SKM-1 treated with dmso at 0.1 percent for 144 hours (cell line): ENCODE data around the gene TGFBI.

Source experiments
- DNase-seq: peaks from one replicate; lab custom pipeline; 2025; ENCODE audit not compliant: unreplicated experiment; lab: John Stamatoyannopoulos, UW

Gene TGFBI

DNA sequence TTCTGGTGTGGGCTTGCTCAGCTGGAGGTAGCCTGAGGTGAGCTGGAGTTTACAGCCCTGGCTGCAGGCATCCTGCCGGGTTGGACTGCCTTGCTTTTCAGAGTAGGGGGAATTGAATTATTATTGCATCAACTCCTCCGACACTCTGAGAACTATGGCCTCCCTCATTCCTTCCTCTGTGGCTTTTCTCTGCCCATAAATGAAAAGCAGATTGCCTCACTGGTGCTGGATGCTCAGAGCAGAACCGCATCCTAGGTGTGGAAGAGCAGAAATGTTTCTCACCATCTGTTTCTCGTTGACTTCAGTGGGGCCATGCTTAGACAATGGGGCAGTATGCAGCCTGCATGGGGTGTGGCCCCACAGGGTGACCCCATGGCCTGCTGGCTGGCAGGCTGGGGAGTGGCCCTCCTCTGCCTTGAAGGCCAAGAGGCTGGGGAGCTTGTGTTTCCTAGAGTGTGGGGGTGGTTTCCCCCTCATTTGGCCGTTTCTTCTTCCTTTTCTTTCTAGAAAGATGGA is 27.3 kb upstream of the TGFBI start:
- DNase-seq, result peak; percentile 92

DNA sequence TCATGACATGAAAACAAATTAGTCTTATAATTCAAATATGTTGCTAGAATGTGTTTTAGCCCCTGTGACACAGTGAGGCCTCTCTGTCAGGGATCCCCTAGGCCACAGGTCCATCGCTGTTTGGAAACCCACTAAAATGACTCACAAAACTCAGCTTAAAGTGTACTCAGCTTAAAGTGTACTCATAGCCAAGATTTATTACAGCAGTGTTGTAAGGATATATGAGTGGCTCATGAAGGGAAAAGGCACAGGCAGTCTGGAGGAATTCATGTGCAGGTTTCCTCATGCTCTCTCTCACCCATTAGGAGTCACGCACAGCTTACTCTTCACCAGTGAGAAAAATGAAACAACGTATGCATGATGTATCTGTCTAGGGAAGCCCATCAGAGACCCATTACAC is 24.4 kb upstream of the TGFBI start:
- DNase-seq, result no peak

DNA sequence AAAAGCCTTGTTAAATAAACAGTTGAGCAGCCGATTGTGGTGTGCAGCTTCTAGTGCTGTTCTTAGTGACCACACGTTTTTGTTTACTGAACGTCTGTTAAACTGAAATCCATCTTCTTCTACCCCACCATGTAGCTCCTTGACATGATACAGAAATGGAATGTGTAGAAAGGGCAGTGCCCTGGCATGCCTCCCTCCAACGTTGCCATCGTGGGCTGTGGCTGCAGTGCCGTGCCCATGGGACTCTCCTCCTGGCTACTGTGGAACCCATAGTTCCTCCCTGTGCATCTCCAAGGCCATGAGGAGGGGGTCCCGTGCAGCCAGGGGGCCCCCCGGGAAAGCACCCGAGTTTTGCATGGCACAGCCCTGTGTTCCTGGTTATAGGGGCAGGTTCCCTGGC is 23.3 kb upstream of the TGFBI start:
- DNase-seq, result no peak

DNA sequence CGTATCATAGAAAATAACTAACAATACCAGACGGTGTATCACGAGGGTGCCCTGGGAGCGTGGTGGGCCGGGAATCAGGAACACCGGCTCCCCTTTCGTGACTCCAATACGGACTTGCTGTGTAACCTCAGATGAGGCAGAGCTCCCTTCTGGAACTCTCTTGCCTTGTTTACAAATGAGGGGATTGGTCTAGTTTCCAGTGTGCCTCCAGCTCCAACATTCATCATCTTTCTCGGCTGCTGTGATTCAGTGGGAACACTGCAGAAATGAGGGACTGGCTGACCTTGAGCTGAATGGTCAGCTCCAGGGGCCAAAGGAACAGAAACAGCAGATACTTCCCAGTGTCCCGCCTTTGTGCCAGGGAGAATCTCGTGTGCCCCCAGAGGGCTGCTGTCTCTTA is 22.6 kb upstream of the TGFBI start:
- DNase-seq, result no peak

DNA sequence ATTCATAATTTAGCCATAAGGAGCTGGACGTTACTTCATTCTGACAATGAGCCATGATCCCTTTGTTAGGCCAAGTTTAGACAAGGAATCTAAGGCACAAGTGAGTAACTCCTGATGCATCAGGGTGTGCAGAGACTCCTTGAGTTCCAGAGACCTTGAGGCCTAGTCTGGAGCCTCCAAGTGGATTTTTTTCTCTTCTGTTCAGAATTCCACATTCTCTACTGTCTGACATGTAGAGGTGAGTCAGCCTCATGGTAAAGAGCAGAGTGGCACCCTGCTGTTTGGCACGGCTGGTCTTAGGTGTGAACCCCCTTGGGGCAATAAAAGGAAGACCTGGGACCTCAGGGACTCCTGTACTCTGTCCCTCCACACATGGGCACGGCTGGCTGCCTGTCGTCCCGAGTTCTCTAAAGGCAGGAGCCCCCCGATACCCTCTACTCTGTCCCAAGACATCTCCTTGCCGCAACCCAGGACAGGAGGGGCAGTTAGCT is 22.0 kb upstream of the TGFBI start:
- DNase-seq, result no peak

DNA sequence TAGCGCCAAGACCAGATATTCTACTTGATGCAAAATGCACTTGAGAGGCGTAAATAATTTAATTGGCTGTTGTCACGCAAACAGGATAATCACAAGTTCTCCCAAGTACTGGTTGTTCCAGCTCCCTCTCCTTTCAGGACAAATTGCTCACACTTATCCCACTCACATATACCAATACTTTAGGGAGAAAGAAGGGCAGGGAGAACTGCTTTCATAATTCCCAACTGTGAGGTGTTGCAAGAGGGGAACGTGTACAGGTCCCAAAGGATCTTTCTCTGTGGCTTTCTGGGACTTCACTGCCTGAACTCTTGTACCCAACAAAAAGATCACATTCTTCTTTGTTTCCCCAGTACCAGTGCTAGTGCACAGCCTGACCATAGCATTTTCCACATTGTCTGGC is 21.5 kb upstream of the TGFBI start:
- no peak for DNase-seq

DNA sequence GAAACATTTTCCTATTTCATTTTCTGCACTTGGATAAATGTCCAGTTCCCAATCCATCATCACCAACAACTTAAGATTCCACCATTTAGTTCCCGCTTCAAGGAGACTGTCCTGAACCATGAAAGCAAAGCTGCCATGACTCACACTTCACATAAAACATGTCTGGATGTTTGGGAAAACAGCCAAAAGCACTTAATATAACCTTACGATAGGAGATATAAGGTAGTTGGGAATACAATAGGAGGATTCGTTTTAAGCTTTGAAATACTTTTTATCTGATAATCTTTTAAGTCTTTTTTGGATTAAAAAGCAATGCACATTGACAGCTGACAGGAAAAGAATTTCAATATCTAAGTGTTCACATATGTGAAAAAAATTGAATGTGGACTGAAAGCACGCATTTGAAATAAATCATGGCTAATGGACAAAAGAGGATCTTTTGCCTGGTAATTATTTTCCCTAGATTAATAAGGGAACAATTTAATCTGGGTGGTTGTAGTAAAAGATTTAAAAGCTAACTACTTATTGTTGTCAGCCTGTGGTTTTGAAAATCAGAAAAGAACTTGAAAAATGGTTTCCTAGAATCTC is 17.3 kb upstream of the TGFBI start:
- DNase-seq, result no peak

DNA sequence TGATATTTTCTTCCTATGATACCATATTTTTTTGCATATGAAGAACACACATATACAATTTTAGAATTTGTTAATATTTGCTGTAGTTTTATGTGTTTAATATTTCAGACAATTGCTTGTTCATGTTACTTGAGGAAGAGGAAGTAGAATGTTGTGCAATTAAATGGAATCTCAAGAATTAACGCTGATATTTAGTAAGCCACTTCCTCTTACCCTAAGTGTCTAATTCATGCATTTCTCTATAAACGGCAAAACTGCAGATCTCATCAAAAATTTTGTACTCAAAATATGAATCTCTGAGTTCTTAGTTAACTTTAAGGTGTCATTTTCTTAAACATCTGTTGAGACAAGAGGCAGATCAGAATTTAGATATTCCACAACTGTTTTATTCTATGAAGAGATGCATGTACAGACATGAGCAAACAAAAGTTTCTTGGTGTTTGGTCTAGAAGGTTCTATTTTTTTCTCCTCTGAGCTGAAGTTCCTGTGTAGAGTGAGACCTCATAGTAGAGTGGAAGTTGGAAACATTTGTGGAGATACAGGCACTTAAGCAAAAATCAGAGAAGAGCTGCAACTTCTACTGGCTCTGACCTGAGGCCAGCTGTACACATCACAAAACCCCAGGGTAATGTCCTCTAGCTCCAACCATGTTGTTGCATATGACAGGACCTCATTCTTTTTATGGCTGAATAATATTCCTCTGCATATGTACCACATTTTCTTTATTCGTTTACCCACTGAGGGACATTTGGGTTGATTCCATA is 16.6 kb upstream of the TGFBI start:
- peak; percentile 93 for DNase-seq

DNA sequence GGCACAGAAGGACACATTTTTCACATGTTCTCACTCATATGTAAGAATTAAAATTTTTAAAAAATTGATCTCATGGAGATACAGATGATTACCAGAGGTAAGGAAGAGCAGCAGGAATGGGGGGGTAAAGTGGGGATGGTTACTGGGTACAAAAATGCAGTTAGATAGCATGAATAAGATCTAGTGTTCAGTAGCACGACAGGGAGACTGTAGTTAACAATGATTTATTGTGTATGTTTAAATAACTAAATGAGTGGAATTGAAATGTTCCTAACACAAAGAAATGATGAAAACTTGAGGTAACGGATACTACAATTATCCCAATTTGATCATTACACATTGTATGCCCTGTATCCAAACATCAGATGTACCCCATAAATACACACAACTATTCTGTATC is 15.2 kb upstream of the TGFBI start:
- DNase-seq, result no peak

DNA sequence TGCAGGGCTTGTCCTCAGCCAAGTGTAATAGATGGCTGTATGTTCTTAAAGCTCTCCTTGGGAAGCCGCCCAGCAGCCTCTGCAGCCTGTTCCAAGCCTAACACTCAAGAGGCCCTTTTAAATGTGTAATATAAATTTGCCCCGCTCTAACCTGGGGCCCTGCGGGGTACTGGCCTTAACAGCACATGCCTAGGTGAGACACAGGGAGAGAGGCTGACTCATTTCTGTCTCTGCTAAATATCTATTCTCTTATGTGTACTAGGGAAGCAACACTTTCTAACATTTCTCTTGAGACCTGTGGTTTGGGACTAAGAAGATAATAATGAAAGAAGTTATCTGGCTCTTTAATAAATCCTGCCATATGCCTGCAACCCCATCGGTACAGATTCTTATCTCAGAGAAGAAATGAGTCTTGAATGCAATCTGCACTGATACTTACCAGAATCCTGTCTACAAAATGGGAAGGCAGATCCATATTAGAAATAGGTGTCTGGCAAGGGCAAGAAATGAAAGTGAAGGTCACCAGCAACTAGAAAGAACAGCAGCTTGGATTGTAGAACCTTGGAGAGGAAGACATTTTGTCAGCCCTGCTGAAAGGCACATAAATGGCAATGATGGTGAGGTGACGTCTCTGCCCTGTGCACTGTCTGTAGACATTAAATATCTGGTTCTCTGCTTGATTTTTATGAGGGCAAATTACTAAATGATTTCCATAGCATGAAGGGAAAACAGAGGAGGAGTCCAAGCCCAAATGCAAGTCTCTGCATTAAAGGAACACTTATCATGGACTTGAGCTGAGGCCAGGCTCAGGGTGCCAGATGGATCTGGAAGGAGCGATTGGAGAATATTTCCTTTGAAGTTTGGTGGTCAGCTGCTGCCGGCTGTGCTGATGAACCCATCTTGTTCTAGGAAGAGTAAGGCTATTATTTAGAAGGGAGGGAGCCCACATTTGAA is 14.5 kb upstream of the TGFBI start:
- DNase-seq, result no peak

DNA sequence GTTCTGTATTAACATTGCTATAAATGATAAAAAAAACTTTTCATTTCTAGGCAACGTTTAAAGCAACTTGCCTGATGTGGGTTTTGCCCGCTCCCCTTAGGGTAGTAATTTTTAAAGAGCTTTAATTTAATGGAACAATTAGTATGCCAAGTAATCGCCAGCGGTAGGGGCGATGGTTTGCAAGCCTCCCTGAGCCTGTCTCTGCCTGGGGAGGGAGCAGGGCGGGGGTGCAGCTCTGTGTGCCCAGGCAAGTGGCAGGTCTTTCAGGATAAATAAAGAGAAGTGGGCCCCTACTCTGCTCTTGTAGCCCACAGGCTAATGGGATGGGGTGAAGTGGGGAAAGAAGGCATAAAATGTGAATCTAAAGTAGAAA is 13.8 kb upstream of the TGFBI start:
- DNase-seq, result no peak

DNA sequence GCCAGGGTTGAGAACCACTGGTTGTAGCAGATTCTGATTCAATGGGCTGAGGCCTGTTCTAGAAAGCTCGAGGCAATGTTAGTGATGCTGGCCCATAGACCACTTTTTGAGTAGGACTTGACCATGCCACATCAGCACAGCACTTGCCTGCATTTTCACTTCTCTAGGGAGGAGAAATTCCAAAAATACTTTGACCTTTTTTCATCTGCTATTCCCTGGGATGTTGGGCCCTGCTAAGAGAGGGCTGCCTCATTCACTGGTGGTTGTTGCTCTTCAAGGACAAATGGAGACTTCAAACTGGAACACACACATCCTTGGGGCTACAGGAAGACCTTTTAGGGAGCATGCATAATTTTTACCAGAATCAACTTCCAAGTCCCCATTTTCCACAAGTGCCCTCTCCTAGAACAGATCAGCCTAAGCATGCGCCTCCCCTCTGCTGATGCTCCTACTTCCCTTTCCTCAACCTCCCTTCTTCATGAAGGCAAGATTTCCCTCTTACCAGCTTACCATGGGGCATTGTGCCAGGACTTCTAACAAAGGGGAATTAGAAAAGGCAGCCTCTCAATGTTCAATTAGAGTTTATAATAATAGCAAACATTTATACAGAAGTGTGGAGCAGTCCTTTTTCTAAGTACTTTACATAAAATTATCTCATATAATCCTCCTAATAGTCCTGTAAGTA is 12.7 kb upstream of the TGFBI start:
- DNase-seq, result no peak

DNA sequence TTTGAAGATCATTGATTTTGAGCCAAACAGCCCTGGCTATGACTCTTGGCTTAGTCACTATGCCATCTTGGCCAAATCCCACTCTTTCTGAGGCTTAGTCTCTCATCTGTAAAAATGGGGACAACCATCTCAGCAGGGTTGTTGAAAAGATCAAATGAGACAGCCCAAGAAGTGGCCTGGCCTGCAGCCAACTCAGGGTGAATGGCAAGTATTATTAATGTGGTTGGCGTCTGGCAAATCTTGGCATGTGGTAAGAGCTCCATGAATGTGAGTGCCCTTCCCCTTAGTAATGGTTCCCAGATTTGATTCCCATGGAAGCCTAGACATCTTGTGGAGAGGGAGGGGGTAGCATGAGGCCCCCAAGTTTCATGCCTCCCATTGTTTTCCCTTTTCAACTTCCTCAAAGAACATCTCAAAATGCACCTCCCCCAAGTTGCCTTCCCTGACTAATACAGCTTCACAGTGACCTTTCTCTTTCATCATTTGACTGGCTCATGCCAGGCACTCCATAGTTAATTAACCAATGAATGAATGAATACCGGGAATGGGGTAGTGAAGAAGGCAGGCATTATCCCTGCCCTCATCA is 11.8 kb upstream of the TGFBI start:
- DNase-seq, result no peak

DNA sequence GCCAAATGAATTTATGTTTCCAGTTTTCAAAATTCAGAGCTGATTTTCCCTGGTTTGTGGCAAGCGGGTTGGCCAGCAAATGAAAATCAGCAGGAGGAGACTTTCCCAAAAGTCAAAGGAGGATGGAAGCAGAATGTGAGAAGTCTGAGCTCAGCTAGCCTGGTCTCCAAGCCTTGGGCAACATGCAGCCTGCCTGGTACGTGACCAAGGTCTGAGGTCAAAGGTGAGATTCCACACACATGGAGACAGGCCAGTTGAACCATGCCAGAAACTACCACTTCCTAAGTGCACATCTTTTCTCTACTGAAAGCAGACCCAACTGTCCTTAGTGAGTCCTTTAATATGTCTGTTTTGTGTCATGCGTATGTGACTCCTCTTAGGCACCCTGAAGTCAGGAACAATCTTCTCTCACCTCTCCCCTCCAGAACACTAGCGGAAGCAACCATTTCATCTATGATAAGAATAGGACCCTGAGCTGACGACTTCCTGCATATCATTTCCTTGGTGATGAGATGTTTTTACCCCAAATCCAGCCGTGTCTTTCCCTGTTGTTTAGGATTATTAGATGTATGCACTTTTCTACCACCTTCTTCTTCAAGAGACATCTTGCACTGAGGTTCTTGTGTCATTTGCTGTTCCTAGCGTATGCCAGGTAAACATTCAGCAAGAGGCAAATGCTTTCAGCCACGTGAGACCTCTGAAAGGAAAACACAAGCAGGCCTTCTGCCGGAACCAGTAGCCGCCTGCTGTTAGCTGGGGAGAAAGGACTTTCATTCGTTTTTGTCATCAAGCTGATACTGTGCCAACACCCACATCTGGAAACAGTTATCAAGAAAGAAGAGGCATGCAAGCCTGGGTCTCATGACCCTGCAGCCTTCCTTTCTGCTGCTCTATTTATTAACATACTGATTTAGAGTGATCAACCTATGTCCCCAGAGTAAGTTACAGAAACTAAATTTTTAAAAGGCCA is 9.7 kb upstream of the TGFBI start:
- no peak for DNase-seq

DNA sequence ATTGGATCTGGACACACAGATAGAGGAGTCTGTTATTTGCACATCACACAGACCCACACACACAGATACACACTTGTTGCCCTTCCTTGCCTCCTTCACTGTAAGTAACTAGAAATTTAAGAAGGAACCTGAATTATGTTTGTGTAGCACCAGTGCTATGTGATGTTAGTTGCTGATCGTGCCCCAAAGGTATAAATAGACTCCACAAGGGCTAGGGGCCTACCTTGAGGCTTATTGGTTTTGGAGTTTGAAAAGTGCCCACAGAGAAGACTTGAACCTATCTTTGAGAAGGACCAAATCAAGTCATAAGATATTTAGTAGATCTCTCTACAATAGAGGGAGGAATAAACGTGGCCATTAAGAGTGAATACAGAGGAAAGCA is 8.8 kb upstream of the TGFBI start:
- DNase-seq, result no peak

DNA sequence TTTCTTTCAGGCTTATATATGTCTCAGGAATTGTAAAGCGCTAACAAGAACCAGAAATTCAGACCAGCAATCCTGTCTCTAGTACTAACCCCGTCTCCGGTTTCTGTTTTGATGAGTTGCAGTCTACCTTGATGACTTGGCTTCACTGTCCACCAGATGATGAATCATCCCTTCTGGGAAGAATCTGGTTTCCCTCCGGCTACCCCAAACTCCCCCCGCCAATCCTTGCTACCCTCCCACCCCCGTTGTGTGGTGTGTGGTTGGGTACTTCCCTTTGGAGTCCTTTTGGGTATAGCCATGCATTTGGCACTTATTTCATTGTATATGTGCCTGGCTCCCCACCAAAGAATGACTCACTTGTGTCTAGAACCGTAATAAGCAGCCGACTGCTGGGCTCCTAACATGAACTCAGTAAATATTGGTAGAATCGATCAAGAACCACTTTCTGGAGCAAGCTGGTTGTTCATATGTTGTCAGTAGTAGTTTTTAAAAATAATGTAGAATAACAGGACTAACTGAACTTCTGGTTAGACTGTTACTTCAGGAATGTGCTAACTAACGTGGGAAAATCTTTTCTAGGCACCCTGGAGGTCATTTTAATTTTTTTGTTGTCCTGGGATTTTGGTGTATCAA is 8.3 kb upstream of the TGFBI start:
- DNase-seq, result peak; percentile 49

DNA sequence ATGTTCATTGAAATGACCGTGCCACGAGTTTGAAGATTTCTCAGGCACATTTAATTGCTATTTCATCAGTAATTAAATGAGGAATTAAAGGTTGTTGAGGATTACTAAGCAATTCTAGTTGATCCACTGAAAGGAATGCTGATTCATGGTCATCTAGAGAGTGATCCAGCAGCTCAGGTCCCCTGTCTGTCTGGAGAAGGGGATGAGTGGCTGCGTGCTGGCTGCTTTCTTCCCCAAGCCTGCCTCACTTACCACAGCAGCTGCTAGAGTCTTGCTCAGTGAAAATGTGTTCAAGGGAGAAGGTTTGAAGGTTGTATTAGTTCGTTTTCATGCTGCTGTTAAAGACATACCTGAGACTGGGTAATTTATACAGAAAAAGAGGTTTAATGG is 7.8 kb upstream of the TGFBI start:
- DNase-seq, result no peak

DNA sequence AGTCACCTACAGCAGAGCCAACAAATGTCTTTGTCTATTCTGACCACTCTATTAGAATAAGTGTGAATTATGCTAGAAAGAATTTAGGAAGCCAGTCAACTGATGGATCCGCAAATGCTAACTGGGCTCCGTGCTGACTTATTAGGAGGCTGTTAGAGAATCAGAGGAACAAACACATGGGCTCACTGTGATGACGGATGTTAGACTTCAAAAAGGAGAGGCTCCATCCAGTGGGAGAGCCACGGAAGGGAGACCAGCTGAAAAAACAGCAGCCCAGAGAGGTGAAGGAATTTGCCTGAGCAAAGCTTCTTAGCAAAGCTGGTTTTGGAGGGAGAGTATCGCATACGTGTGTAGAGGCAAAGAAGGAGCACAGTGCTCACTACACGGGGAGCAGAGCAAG is 5.8 kb upstream of the TGFBI start:
- DNase-seq, result no peak

DNA sequence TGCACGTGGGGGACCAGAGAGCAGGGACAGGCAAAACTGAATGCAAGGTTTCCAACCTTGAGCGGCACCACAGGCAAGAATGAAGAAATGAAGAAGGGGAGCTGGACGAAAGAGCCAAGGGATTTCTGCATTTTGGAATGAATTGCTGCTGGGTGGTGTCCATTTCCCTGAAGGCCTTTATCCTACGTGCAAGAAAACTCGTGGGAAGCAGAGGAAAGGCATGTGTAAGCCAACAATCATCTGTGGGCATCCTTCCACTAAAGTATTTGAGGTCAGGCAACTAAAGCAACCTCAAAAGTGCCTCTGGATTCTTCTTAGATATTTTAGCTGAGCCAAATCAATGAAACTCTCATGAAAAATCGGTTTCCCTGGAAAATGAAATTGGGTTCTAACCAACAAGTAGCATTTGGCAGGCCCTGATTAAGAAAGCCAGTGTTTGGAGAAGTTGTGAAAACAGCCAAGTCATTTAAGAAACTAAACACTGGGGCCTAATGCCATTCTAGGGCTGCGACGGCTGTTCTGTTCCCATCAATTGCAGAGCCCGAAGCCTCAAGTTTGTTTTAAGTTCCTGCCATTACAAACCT is 4.7 kb upstream of the TGFBI start:
- DNase-seq, result no peak
